Colonic mucosa (tissue), 4 donors: ENCODE data around the gene SH3PXD2A. TPM values are rescaled to one million over a fixed set of nuclear protein-coding genes. Genes with fewer than 3 reads are reported as not detected.
"Not testable (repeated sequence)": the region's sequence is repeated elsewhere in the genome, so short reads cannot be mapped to it uniquely, and the experiment has no call there.

ENCODE experiments used
- DNase-seq: peaks from one replicate; pipeline ENCODE4 v3.0.0-alpha.2; 2020
- H3K27ac ChIP-seq: fragments of 200-600 bp; one replicate; pipeline ENCODE4 v1.8.0; 2021
- H3K27me3 ChIP-seq: fragments of 200-600 bp; one replicate; pipeline ENCODE4 v1.8.0; 2021
- H3K36me3 ChIP-seq: fragments of 200-600 bp; one replicate; pipeline ENCODE4 v1.8.0; 2021
- H3K4me1 ChIP-seq: fragments of 200-600 bp; one replicate; pipeline ENCODE4 v1.8.0; 2021; ENCODE audit warnings: mild to moderate bottlenecking
- H3K4me3 ChIP-seq: fragments of 200-600 bp; one replicate; pipeline ENCODE4 v1.8.0; 2021
- H3K9ac ChIP-seq, 2 donors: one replicate each; pipeline ENCODE4 v1.7.0; 2013; ENCODE audit warnings: control low read depth in 2 of 2, low read depth in 2 of 2, low read length in 2 of 2
- H3K9me3 ChIP-seq: fragments of 200-600 bp; one replicate; pipeline ENCODE4 v1.8.0; 2021
- intact Hi-C: fragments of 100-400 bp; cut with DNase I; formaldehyde crosslinking; loops from one replicate; pipeline ENCODE4 v1.14.1; 2022
- total RNA-seq, 2 donors: library from RNA; stranded (reverse); fragmentation: NEBNext Ultra II Directional in 1 of 2; extraction: Animal tissue kit (Norgen Biotek cat#: 25700) in 1 of 2; gene quantifications; one replicate each; pipeline ENCODE4 v1.2.1, GENCODE V29; 2021
- TF ChIP-seq, protein P1 (sequence below): fragments of 200-600 bp; IDR thresholded peaks from one replicate; pipeline ENCODE4 v1.8.0; 2022; ENCODE audit warnings: antibody characterized with exemption, mild to moderate bottlenecking
- donor health status: healthy.
- donor health status: DM: no; HTN: no; CAD: no.
- donor health status: DM: no; HTN: no; CAD: no.

The SH3PXD2A gene
- total RNA-seq, 2 donors from 2014 or later = 37.5 to 40.8 TPM

- no peak for DNase-seq
- no peak overlapping the region for H3K4me3 ChIP-seq
- H3K4me1 ChIP-seq = no peaks in the 10 kb centered on the region
- H3K9me3 ChIP-seq = no peaks in the 10 kb centered on the region
- H3K27me3 ChIP-seq = no peaks in the 10 kb centered on the region
- no peaks in the 10 kb centered on the region for H3K36me3 ChIP-seq
- no peak overlapping the region for H3K27ac ChIP-seq
- intact Hi-C loops = no loop called here
- TF ChIP-seq, protein P1, sequence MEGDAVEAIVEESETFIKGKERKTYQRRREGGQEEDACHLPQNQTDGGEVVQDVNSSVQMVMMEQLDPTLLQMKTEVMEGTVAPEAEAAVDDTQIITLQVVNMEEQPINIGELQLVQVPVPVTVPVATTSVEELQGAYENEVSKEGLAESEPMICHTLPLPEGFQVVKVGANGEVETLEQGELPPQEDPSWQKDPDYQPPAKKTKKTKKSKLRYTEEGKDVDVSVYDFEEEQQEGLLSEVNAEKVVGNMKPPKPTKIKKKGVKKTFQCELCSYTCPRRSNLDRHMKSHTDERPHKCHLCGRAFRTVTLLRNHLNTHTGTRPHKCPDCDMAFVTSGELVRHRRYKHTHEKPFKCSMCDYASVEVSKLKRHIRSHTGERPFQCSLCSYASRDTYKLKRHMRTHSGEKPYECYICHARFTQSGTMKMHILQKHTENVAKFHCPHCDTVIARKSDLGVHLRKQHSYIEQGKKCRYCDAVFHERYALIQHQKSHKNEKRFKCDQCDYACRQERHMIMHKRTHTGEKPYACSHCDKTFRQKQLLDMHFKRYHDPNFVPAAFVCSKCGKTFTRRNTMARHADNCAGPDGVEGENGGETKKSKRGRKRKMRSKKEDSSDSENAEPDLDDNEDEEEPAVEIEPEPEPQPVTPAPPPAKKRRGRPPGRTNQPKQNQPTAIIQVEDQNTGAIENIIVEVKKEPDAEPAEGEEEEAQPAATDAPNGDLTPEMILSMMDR = no peak
- H3K9ac ChIP-seq = no peak overlapping the region
These were observed 241.8 kb downstream of the SH3PXD2A start for GRCh38 chr10:103613616-103614015.

GRCh38 chr10:103612462-103613365 is 242.7 kb downstream of the SH3PXD2A start:
- DNase-seq = no peak
- intact Hi-C loops = no loop called here
- no peak overlapping the region for H3K4me3 ChIP-seq
- no peaks in the 10 kb centered on the region for H3K9me3 ChIP-seq
- no peak overlapping the region for H3K9ac ChIP-seq
- no peaks in the 10 kb centered on the region for H3K4me1 ChIP-seq
- H3K36me3 ChIP-seq = no peaks in the 10 kb centered on the region
- TF ChIP-seq, protein P1 = no peak
- no peak overlapping the region for H3K27ac ChIP-seq
- H3K27me3 ChIP-seq = no peaks in the 10 kb centered on the region

GRCh38 chr10:103610921-103611511 is 244.4 kb downstream of the SH3PXD2A start:
- DNase-seq = no peak
- TF ChIP-seq, protein P1 = no peak
- intact Hi-C loops = no loop called here
- Histone ChIP-seq H3K4me1 (no peaks in the 10 kb centered on the region), H3K4me3 (no peak overlapping the region), H3K27ac (no peak overlapping the region), H3K27me3 (no peaks in the 10 kb centered on the region), H3K36me3 (no peaks in the 10 kb centered on the region), H3K9me3 (no peaks in the 10 kb centered on the region), H3K9ac (no peak overlapping the region)

- Histone ChIP-seq H3K27ac (no peak overlapping the region), H3K4me1 (no peaks in the 10 kb centered on the region), H3K36me3 (no peaks in the 10 kb centered on the region), H3K27me3 (no peaks in the 10 kb centered on the region), H3K9me3 (no peaks in the 10 kb centered on the region), H3K9ac (no peak overlapping the region), H3K4me3 (no peak overlapping the region)
- TF ChIP-seq, protein P1 = no peak
- intact Hi-C loops = no loop called here
- DNase-seq = no peak
These were observed 245.3 kb downstream of the SH3PXD2A start for GRCh38 chr10:103610083-103610472.

GRCh38 chr10:103609231-103610082 is 245.9 kb downstream of the SH3PXD2A start:
- Histone ChIP-seq H3K27me3 (no peaks in the 10 kb centered on the region), H3K36me3 (no peaks in the 10 kb centered on the region), H3K9me3 (no peaks in the 10 kb centered on the region), H3K4me1 (no peaks in the 10 kb centered on the region), H3K4me3 (no peak overlapping the region), H3K9ac (no peak overlapping the region), H3K27ac (no peak overlapping the region)
- intact Hi-C loops = no loop called here
- TF ChIP-seq, protein P1 = no peak
- no peak for DNase-seq

DNA sequence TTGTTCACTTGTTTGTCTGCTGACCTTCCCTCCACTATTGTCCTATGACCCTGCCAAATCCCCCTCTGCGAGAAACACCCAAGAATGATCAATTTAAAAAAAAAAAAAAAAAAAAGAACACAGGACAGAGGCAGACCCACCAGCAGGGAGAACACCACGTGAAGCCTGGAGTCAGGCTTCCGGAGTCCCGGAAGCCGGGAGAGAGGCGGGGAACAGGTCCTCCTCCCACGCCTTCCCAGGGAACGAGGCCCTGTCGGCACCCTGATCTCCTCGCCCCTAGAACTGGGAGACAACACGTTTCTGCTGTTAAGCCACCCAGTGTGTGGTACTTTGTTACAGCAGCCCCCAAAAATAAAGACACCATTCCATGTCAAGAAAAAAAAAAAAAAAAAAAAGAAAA is 247.3 kb downstream of the SH3PXD2A start:
- H3K9me3 ChIP-seq, H3K4me1 ChIP-seq, intact Hi-C loops, H3K4me3 ChIP-seq, H3K36me3 ChIP-seq, H3K9ac ChIP-seq, DNase-seq, H3K27ac ChIP-seq, H3K27me3 ChIP-seq: not testable (repeated sequence)

DNA sequence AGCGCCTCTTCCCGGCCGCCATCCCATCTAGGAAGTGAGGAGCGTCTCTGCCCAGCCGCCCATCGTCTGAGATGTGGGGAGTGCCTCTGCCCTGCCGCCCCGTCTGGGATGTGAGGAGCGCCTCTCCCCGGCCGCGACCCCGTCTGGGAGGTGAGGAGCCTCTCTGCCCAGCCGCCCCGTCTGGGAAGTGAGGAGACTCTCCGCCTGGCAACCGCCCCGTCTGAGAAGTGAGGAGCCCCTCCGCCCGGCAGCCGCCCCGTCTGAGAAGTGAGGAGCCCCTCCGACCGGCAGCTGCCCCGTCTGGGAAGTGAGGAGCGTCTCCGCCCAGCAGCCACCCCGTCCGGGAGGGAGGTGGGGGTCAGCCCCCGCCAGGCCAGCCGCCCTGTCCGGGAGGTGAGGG is 248.3 kb downstream of the SH3PXD2A start:
- H3K27me3 ChIP-seq, intact Hi-C loops, H3K36me3 ChIP-seq: not testable (repeated sequence)

DNA sequence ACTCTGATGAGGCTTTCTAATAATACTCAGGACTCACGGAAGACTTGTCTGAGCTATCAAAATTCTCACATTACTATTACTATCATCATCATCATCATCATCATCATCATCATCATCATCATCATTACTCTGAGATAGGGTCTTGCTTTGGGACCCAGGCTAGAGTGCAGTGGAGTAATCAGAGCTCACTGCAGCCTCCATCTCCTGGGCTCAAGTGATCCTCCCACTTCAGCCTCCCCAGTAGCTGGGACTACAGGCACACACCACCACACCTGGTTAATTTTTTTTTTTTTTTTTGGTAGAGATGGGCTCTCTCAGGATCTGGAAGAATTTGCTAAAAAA is 249.3 kb downstream of the SH3PXD2A start:
- intact Hi-C loops, H3K4me1 ChIP-seq, H3K27ac ChIP-seq, H3K9me3 ChIP-seq, H3K9ac ChIP-seq, H3K36me3 ChIP-seq, H3K4me3 ChIP-seq, DNase-seq, H3K27me3 ChIP-seq: not testable (repeated sequence)

More for the DNA sequence above, 248.3 kb downstream of the SH3PXD2A start:
- H3K4me3 ChIP-seq, H3K4me1 ChIP-seq, DNase-seq, H3K27ac ChIP-seq, H3K9ac ChIP-seq, H3K9me3 ChIP-seq: not testable (repeated sequence)
